Fibroblast of villous mesenchyme (primary cell): ENCODE data around the gene LMAN2. TPM values are rescaled to one million over a fixed set of nuclear protein-coding genes. Genes with fewer than 3 reads are reported as not detected.

ENCODE experiments used
- DNase-seq: peaks from one replicate; pipeline ENCODE4 v3.0.0-alpha.2; 2010; ENCODE audit warnings: low read depth
- H3K4me3 ChIP-seq: 2 replicates; pipeline ENCODE4 v1.5.1; 2011; ENCODE audit warnings: low read depth, mild to moderate bottlenecking, low read length
- total RNA-seq: library from RNA; depleted of rRNA; stranded (reverse); fragments of >200 nt; gene quantifications from 2 replicates; pipeline ENCODE4 v1.2.3, GENCODE V29; 2012
- TF ChIP-seq, protein P1 (sequence below): IDR thresholded peaks from 2 replicates; pipeline ENCODE4 v1.5.1; 2012; ENCODE audit warnings: low read depth, mild to moderate bottlenecking, low read length; ENCODE audit not compliant: insufficient read depth

The LMAN2 gene
- total RNA-seq, 1 donor = 284 TPM

- DNase-seq = no peak
- TF ChIP-seq, protein P1, sequence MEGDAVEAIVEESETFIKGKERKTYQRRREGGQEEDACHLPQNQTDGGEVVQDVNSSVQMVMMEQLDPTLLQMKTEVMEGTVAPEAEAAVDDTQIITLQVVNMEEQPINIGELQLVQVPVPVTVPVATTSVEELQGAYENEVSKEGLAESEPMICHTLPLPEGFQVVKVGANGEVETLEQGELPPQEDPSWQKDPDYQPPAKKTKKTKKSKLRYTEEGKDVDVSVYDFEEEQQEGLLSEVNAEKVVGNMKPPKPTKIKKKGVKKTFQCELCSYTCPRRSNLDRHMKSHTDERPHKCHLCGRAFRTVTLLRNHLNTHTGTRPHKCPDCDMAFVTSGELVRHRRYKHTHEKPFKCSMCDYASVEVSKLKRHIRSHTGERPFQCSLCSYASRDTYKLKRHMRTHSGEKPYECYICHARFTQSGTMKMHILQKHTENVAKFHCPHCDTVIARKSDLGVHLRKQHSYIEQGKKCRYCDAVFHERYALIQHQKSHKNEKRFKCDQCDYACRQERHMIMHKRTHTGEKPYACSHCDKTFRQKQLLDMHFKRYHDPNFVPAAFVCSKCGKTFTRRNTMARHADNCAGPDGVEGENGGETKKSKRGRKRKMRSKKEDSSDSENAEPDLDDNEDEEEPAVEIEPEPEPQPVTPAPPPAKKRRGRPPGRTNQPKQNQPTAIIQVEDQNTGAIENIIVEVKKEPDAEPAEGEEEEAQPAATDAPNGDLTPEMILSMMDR = no peak
- no peak overlapping the region for H3K4me3 ChIP-seq
Measured at GRCh38 chr5:177354256-177354655, 2.8 kb upstream of the LMAN2 start.

DNA sequence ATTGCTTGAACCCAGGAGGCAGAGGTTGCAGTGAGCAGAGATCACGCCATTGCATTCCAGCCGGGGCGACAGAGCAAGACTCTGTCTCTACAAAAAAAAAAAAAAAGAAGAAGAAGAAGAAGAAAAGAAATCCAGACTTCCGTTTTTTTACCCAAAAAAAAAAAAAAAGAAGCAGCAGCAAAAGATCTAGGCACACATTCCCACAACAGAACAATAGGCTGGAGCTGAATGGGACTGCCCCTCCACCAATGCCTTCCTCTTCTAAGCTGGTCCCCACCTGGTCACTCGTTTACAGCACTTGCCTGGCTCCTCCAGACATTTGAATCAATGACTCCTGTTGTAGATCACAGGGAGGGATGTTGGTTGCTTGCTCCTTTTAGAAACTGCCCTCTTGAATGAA lies 1.6 kb upstream of the LMAN2 start:
- no peak for DNase-seq
- H3K4me3 ChIP-seq = no peak overlapping the region
- TF ChIP-seq, protein P1 = no peak

DNA sequence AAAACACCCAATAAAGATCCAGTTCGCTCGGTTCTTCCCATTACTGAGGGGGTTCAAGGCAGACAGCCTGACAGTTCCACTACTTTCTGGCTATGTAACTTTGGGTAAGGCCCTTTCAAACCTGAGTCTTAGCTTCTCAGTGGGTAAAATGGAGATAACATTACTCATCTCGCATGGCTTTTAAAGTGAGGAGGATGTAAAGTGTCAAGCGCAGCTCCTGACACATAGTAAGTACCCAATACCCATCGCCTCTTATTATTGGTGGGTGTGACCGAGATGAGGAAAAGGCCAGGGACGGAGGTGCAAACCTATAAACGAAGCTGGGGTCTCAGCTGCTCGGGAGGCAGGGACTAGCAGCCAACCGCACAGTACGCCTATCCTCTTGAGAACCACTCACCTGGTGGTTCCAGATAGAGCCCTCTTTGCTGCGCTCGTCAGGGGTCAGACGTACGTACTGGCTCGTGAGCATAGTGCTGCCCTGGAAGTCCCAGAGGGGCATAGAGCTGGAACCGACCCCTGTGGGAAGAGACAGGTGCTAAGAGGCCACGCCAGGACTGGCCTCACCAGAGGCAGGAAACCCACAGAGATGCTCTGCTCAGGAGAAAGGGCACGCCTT lies 584 bp downstream of the LMAN2 start:
- DNase-seq = no peak
- TF ChIP-seq, protein P1 = no peak
- peak overlapping the region; percentile 93 for H3K4me3 ChIP-seq

GRCh38 chr5:177349762-177350161 lies 1.7 kb downstream of the LMAN2 start:
- H3K4me3 ChIP-seq = peak overlapping the region; percentile 93
- no peak for DNase-seq
- TF ChIP-seq, protein P1 = no peak

GRCh38 chr5:177349362-177349647 lies 2.2 kb downstream of the LMAN2 start:
- TF ChIP-seq, protein P1 = no peak
- no peak for DNase-seq
- H3K4me3 ChIP-seq = no peak overlapping the region

- TF ChIP-seq, protein P1 = no peak
- H3K4me3 ChIP-seq = no peak overlapping the region
- no peak for DNase-seq
Measured at GRCh38 chr5:177347699-177348098, 3.8 kb downstream of the LMAN2 start.

- TF ChIP-seq, protein P1 = no peak
- peak overlapping the region; percentile 5 for H3K4me3 ChIP-seq
- DNase-seq = peak; percentile 53
Measured at GRCh38 chr5:177346820-177347219, 4.6 kb downstream of the LMAN2 start.
